Transverse colon (tissue), 4 donors: ENCODE measurements around the gene DPH1. TPM values are rescaled to one million over a fixed set of nuclear protein-coding genes. Genes with fewer than 3 reads are reported as not detected.

ENCODE experiments used
- DNase-seq: peaks from one replicate; pipeline ENCODE4 v3.0.0-alpha.2; 2019
- H3K27ac ChIP-seq, 4 donors: fragments of 200-600 bp; sonication (generic); 2 replicates each; pipeline ENCODE4 v1.5.1; 2016 to 2018; ENCODE audit warnings: inconsistent platforms in 4 of 4
- H3K27me3 ChIP-seq: fragments of 200-600 bp; sonication (generic); 2 replicates; pipeline ENCODE4 v1.5.1; 2017; ENCODE audit warnings: inconsistent platforms
- H3K36me3 ChIP-seq, 4 donors: fragments of 200-600 bp; sonication (generic); 2 replicates each; pipeline ENCODE4 v1.5.1; 2017 to 2019; ENCODE audit warnings: inconsistent platforms in 4 of 4
- H3K4me1 ChIP-seq, 4 donors: fragments of 200-600 bp; sonication (generic); 2 replicates each; pipeline ENCODE4 v1.5.1; 2017 to 2020; ENCODE audit warnings: inconsistent platforms in 4 of 4
- H3K4me3 ChIP-seq, 4 donors: fragments of 200-600 bp; sonication (generic); 1 replicate in 1 of 4; 2 replicates in 3 of 4; pipeline versions ENCODE4 v1.5.1 to v1.6.1; 2017 to 2019; ENCODE audit warnings: inconsistent platforms in 4 of 4
- H3K9me3 ChIP-seq, 2 donors: fragments of 200-600 bp; sonication (generic); 2 replicates each; pipeline ENCODE4 v1.5.1; 2017 to 2019; ENCODE audit warnings: inconsistent platforms in 2 of 2
- CTCF ChIP-seq, 5 experiments: fragments of 200-600 bp in 3 of 5; fragments of 450-650 bp in 2 of 5; sonication (generic) in 3 of 5; IDR thresholded peaks; 1 replicate in 2 of 5; 2 replicates in 3 of 5; pipeline ENCODE4 v1.5.1; 2016 to 2017; ENCODE audit warnings: antibody characterized with exemption in 5 of 5, inconsistent platforms in 3 of 5, mild to moderate bottlenecking in 2 of 5, moderate library complexity in 1 of 5
- EP300 ChIP-seq: sonication (generic); formaldehyde crosslinking; IDR thresholded peaks from one replicate; pipeline ENCODE4 v1.6.1; 2017; ENCODE audit warnings: antibody characterized with exemption, low read depth
- POLR2A ChIP-seq: fragments of 450-650 bp; IDR thresholded peaks from one replicate; pipeline ENCODE4 v1.6.1; 2016; ENCODE audit warnings: antibody characterized with exemption, mild to moderate bottlenecking, moderate library complexity
- POLR2AphosphoS5 ChIP-seq, 3 donors: sonication (generic); formaldehyde crosslinking; IDR thresholded peaks; one replicate each; pipeline ENCODE4 v1.6.1; 2016; ENCODE audit warnings: antibody characterized with exemption in 3 of 3
- WGBS, 2 donors: methylation state at CpG; one replicate each; pipeline ENCODE4 v1.1.5; 2018; ENCODE audit warnings: low coverage in 1 of 2; 5-methylcytosine and 5-hydroxymethylcytosine counted together
- in situ Hi-C, 4 donors: fragments of 200-750 bp; cut with MboI; loops; one replicate each; pipeline versions ENCODE4 v1.15.0 to v1.15.1; 2017; ENCODE audit warnings: low sequenced_read_pairs in 3 of 4, low pct_ligation_motif_present in 1 of 4, low pct_unique_long_range_greater_than_20kb in 1 of 4
- intact Hi-C: fragments of 100-400 bp; cut with DNase I; formaldehyde crosslinking; loops from one replicate; pipeline ENCODE4 v1.15.1; 2023; ENCODE audit warnings: low total_unique reads
- total RNA-seq, 4 donors: library from RNA; depleted of rRNA; stranded (reverse); fragments of >200 nt; gene quantifications; one replicate each; pipeline ENCODE4 v1.1.0, GENCODE V29; 2016

The DPH1 gene
- total RNA-seq, 4 donors from 2014 or later, result 32.4 to 88.8 (median 58.9) TPM

GRCh38 chr17:2085648-2085949 lies 55.6 kb downstream of the DPH1 start:
- Histone ChIP-seq H3K4me1 (peaks cover 29 to 83% (median 61%) of the 10 kb centered on the region in 4 donors), H3K4me3 (no peak overlapping the region), H3K27me3 (no peaks in the 10 kb centered on the region), H3K9me3 (no peaks in the 10 kb centered on the region), H3K27ac (peak overlapping the region; percentile 89 to 91 (median 90)), H3K36me3 (peaks cover 0 to 8% (median 0%) of the 10 kb centered on the region in 4 donors)
- 0 to 51% methylated on average over 1 to 5 of the region's 5 CpGs for WGBS, 2 donors
- intact Hi-C loops, result loop anchor here (10.0 kb wide), 1 partner anchor 89 kb away; no protein-coding TSS in a partner anchor
- no peak for TF ChIP-seq POLR2A
- TF ChIP-seq POLR2AphosphoS5 (IDR thresholded peaks at IDR 0.05), result peak in 2 of 3 donors; percentile 26 to 45
- TF ChIP-seq CTCF (IDR thresholded peaks at IDR 0.05), result no peak
- TF ChIP-seq EP300, result no peak
- in situ Hi-C loops, result no loop called here
- no peak for DNase-seq

GRCh38 chr17:2086306-2086705 lies 56.4 kb downstream of the DPH1 start:
- TF ChIP-seq EP300, result no peak
- TF ChIP-seq POLR2AphosphoS5 (IDR thresholded peaks at IDR 0.05), result no peak
- TF ChIP-seq POLR2A, result no peak
- TF ChIP-seq CTCF (IDR thresholded peaks at IDR 0.05), result no peak
- Histone ChIP-seq H3K36me3 (peaks cover 0 to under 1% (median 0%) of the 10 kb centered on the region in 4 donors), H3K9me3 (no peaks in the 10 kb centered on the region), H3K27ac (peak overlapping the region; percentile 89 to 91 (median 90)), H3K27me3 (no peaks in the 10 kb centered on the region), H3K4me3 (no peak overlapping the region), H3K4me1 (peaks cover 29 to 90% (median 68%) of the 10 kb centered on the region in 4 donors)
- 58 to 60% methylated on average over 1 to 3 of the region's 3 CpGs for whole genome bisulfite sequencing, 2 donors
- no peak for DNase-seq
- intact Hi-C loops, result loop anchor here (10.0 kb wide), 1 partner anchor 88 kb away; no protein-coding TSS in a partner anchor
- in situ Hi-C loops, result no loop called here

- DNase-seq, result peak; percentile 41
- H3K36me3 ChIP-seq, result no peaks in the 10 kb centered on the region
- peaks cover 29 to 83% (median 69%) of the 10 kb centered on the region in 4 donors for H3K4me1 ChIP-seq
- H3K27ac ChIP-seq, result peak overlapping the region; percentile 85 to 91 (median 90)
- H3K9me3 ChIP-seq, result no peaks in the 10 kb centered on the region
- WGBS, 2 donors, result 50 to 82% methylated on average over 4 to 10 of the region's 10 CpGs
- H3K27me3 ChIP-seq, result no peaks in the 10 kb centered on the region
- in situ Hi-C loops (no loop called here), intact Hi-C loops (loop anchor here (10.0 kb wide), 1 partner anchor 87 kb away; no protein-coding TSS in a partner anchor)
- TF ChIP-seq POLR2A (no peak), POLR2AphosphoS5 (IDR thresholded peaks at IDR 0.05) (peak; percentile 8 to 16 (median 14)), EP300 (peak; percentile 38)
- no peak overlapping the region for H3K4me3 ChIP-seq
Observed at GRCh38 chr17:2087597-2088211, 57.8 kb downstream of the DPH1 start.

GRCh38 chr17:2089021-2089422 lies 59.1 kb downstream of the DPH1 start:
- DNase-seq, result no peak
- WGBS, 2 donors, result 23 to 51% methylated on average over 2 to 8 of the region's 8 CpGs
- intact Hi-C loops (loop anchor here (10.0 kb wide), 1 partner anchor 86 kb away; no protein-coding TSS in a partner anchor), in situ Hi-C loops (no loop called here)
- peak overlapping the region; percentile 85 to 91 (median 90) for H3K27ac ChIP-seq
- peak in 1 of 3 donors; percentile 3 for TF ChIP-seq POLR2AphosphoS5 (IDR thresholded peaks at IDR 0.05)
- no peak for TF ChIP-seq POLR2A
- no peak for TF ChIP-seq EP300
- H3K9me3 ChIP-seq, result no peaks in the 10 kb centered on the region
- no peaks in the 10 kb centered on the region for H3K36me3 ChIP-seq
- H3K4me1 ChIP-seq, result peaks cover 20 to 74% (median 61%) of the 10 kb centered on the region in 4 donors
- H3K4me3 ChIP-seq, result peak overlapping the region in 3 of 4 donors; percentile 14 to 39 (median 18)
- no peaks in the 10 kb centered on the region for H3K27me3 ChIP-seq

- Histone ChIP-seq H3K4me3 (peak overlapping the region in 1 of 4 donors; percentile 39), H3K27ac (peak overlapping the region; percentile 85 to 91 (median 90)), H3K27me3 (no peaks in the 10 kb centered on the region), H3K36me3 (no peaks in the 10 kb centered on the region), H3K9me3 (no peaks in the 10 kb centered on the region), H3K4me1 (peaks cover 14 to 64% (median 49%) of the 10 kb centered on the region in 4 donors)
- no peak for DNase-seq
- intact Hi-C loops (no loop called here), in situ Hi-C loops (no loop called here)
- 55 to 65% methylated on average over 6 to 9 of the region's 9 CpGs for WGBS, 2 donors
- TF ChIP-seq POLR2A, result no peak
- TF ChIP-seq EP300, result no peak
- TF ChIP-seq CTCF (IDR thresholded peaks at IDR 0.05), result no peak
- no peak for TF ChIP-seq POLR2AphosphoS5 (IDR thresholded peaks at IDR 0.05)
Observed at GRCh38 chr17:2090210-2090641, 60.3 kb downstream of the DPH1 start.
